NCI-H526 (cell line): ENCODE measurements around the gene SYMPK.
"Not testable (repeated sequence)": the region's sequence is repeated elsewhere in the genome, so short reads cannot be mapped to it uniquely, and the experiment has no call there.

Source experiments
- DNase-seq, 2 experiments: peaks; one replicate each; lab custom pipeline; 2025; lab: John Stamatoyannopoulos, UW

Gene SYMPK

GRCh38 chr19:45862564-45863334 is at the start of gene SYMPK:
TSS of gene SYMPK (minus strand) at chr19:45863147. CDS start at chr19:45854495, 8,652 bp downstream.
- DNase-seq = peak; percentile 96 to 99

GRCh38 chr19:45911291-45911690 is 48.3 kb upstream of the SYMPK start:
- no peak for DNase-seq

- no peak for DNase-seq
Measured at GRCh38 chr19:45908956-45909355, 46.0 kb upstream of the SYMPK start.

GRCh38 chr19:45906221-45906620 is 43.3 kb upstream of the SYMPK start:
- no peak for DNase-seq

GRCh38 chr19:45905011-45905410 is 42.1 kb upstream of the SYMPK start:
- DNase-seq = no peak

GRCh38 chr19:45902651-45903625 is 40.0 kb upstream of the SYMPK start:
- peak; percentile 94 to 98 for DNase-seq

- peak in 1 of 2 experiments; percentile 53 for DNase-seq
Measured at GRCh38 chr19:45901912-45902650, 39.1 kb upstream of the SYMPK start, which contains the start of gene MYPOP. TSS of gene MYPOP (minus strand) at chr19:45902613. CDS start at chr19:45901773, 840 bp downstream.

- DNase-seq = peak in 1 of 2 experiments; percentile 59
Measured at GRCh38 chr19:45901432-45901911, 38.5 kb upstream of the SYMPK start.

GRCh38 chr19:45900738-45901431 is 37.9 kb upstream of the SYMPK start:
- DNase-seq = peak in 1 of 2 experiments; percentile 30

- no peak for DNase-seq
Measured at GRCh38 chr19:45899919-45900589, 37.1 kb upstream of the SYMPK start.

- no peak for DNase-seq
Measured at GRCh38 chr19:45899253-45899652, 36.3 kb upstream of the SYMPK start.

- DNase-seq = no peak
Measured at GRCh38 chr19:45897261-45897812, 34.4 kb upstream of the SYMPK start.

GRCh38 chr19:45895983-45896599 is 33.1 kb upstream of the SYMPK start:
- DNase-seq = not testable (repeated sequence)

GRCh38 chr19:45895519-45895972 is 32.6 kb upstream of the SYMPK start:
- DNase-seq = no peak

GRCh38 chr19:45890877-45891276 is 27.9 kb upstream of the SYMPK start:
- DNase-seq = no peak

GRCh38 chr19:45889210-45889885 is 26.4 kb upstream of the SYMPK start:
- no peak for DNase-seq

GRCh38 chr19:45887200-45887710 is 24.3 kb upstream of the SYMPK start:
- no peak for DNase-seq

GRCh38 chr19:45886427-45887199 is 23.7 kb upstream of the SYMPK start:
- DNase-seq = peak; percentile 67 to 94
